ENCODE results near the gene P2RX6.

DNA sequence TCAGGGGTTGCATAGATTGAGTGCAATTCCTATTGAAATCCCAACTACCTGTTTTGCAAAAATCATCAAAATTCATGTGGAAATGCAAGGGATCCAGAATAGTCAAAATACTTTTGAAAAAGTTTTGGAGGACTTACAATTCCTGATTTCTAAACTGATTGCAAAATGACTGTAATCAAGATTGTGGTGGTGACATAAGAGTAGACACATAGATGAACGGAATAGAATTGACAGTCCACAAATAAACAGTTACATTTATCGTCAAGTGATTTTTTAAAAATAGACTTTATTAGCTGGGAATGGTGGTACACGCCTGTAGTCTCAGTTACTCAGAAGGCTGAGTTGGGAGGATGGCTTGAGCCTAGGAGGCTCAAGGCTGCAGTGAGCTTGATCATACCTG is 20.0 kb downstream of the P2RX6 start:
- no peak for TF ChIP-seq POLR2AphosphoS5 (IDR thresholded peaks at IDR 0.05; ENCODE audit: borderline replicate concordance, low read depth, low read length)
- TF ChIP-seq EZH2 (IDR thresholded peaks at IDR 0.05) = no peak

Data from SK-N-MC (cell line).